ENCODE measurements around the gene UBE2K. TPM values are rescaled to one million over a fixed set of nuclear protein-coding genes. Genes with fewer than 3 reads are reported as not detected.

Gene UBE2K
- total RNA-seq, 1 experiment from 2014 or later = 151 TPM

DNA sequence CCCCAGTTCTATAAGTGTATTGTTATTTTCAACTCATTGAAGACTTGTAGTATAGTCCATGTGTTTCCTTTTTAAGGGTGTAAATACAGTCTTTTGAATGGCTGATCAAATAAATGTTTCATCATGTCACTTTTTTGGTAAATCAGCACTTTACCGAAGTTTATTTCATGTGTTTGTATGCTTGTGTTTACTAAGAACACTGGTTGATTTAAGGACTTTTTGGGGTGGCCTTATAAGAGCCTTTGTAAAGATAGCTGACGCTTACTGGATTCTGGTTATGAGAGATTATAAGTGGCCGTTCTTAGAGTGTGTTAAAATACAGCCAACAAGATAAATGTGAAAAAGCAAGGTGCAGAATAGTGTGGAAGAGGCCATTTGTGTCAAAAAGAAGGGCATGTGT is 2.6 kb downstream of the UBE2K start:
- Histone ChIP-seq H3K4me1 (ENCODE audit: insufficient read depth, low read length) (no peaks in the 10 kb centered on the region; the same call in 1 of the 2 replicates), H3K56ac (ENCODE audit: insufficient read length, low read depth, low read length) (no peak overlapping the region), H3K79me1 (ENCODE audit: insufficient read depth, low read depth, low read length, poor library complexity, severe bottlenecking) (no peaks in the 10 kb centered on the region), H2AK5ac (ENCODE audit: insufficient read length, low read length) (no peak overlapping the region), H3K23ac (ENCODE audit: insufficient read length, low read depth, low read length) (no peak overlapping the region), H2AFZ (ENCODE audit: low read length) (no peak overlapping the region), H3K4me2 (ENCODE audit: insufficient read depth, insufficient read length, low read length) (no peak overlapping the region), H2BK5ac (ENCODE audit: insufficient read length, low read length) (no peak overlapping the region), H4K8ac (replicated peaks; ENCODE audit: insufficient read length, low read depth, low read length) (no peak overlapping the region), H4K20me1 (ENCODE audit: control insufficient read depth, insufficient read depth, insufficient read length) (no peaks in the 10 kb centered on the region), H4K5ac (ENCODE audit: insufficient read length, low read depth, low read length) (no peak overlapping the region), H3K23me2 (ENCODE audit: insufficient read length, low read depth, low read length, poor library complexity, severe bottlenecking) (peaks cover 10% of the 10 kb centered on the region), H3K79me2 (ENCODE audit: insufficient read depth, low read length) (peaks cover 52% of the 10 kb centered on the region), H3K9ac (ENCODE audit: extremely low read depth, insufficient read length, low read length) (no peak overlapping the region), H3T11ph (ENCODE audit: low read length) (no peak overlapping the region), H2BK120ac (ENCODE audit: low read depth, low read length, poor library complexity, severe bottlenecking) (no peak overlapping the region), H2BK15ac (ENCODE audit: low read depth, low read length) (no peak overlapping the region), H3K9me3 (ENCODE audit: control insufficient read depth, low read depth, low read length) (no peaks in the 10 kb centered on the region), H2BK12ac (ENCODE audit: insufficient read length, low read depth, low read length) (no peak overlapping the region), H3K27ac (ENCODE audit: insufficient read length, low read depth, low read length) (no peak overlapping the region), H3K4ac (ENCODE audit: low read depth, low read length) (no peak overlapping the region), H4K91ac (ENCODE audit: insufficient read length, low read depth, low read length) (no peak overlapping the region), H3K18ac (ENCODE audit: insufficient read length, low read depth, low read length) (no peak overlapping the region), H2BK20ac (ENCODE audit: low read depth, low read length, poor library complexity, severe bottlenecking) (no peak overlapping the region), H3K14ac (ENCODE audit: insufficient read depth, low read length) (no peak overlapping the region), H3K27me3 (ENCODE audit: insufficient read depth, low read length) (no peaks in the 10 kb centered on the region)
- no CpG with 5 or more reads among the region's 3 CpGs for WGBS (ENCODE audit: extremely low coverage, insufficient read length, low lambda C conversion rate)
- Mint-ChIP-seq H3K36me3 (ENCODE audit: insufficient read depth in 1 of 3, low read depth in 3 of 3) (peaks cover 8 to 21% (median 15%) of the 10 kb centered on the region in 3 experiments), H3K9me3 (no peaks in the 10 kb centered on the region), H3K4me1 (peaks cover 23 to 32% of the 10 kb centered on the region in 2 experiments), H3K27ac (peak overlapping the region in 2 of 3 experiments; percentile 4 to 12; a peak in 4 of 7 replicates), H3K27me3 (ENCODE audit: low read depth) (no peaks in the 10 kb centered on the region), H3K4me3 (peak overlapping the region; percentile 99 to 100; a peak in 4 of 5 replicates)
- DNase-seq = no peak
- TF ChIP-seq CTCF (conservative IDR thresholded peaks at IDR 0.05) = no peak

Measured in H9 (cell line).